IPS-20b (cell line): ENCODE data around the gene TEX51.

Source experiments
- H3K27ac ChIP-seq: one replicate; pipeline ENCODE4 v1.5.1; 2013; ENCODE audit warnings: low read length
- H3K27me3 ChIP-seq: 2 replicates; pipeline ENCODE4 v1.6.1; 2013; ENCODE audit warnings: mild to moderate bottlenecking, low read length, inconsistent platforms; ENCODE audit not compliant: insufficient read depth
- H3K36me3 ChIP-seq: 2 replicates; pipeline ENCODE4 v1.6.1; 2013; ENCODE audit warnings: low read depth, mild to moderate bottlenecking, inconsistent platforms, low read length, moderate library complexity; ENCODE audit not compliant: insufficient read depth
- H3K4me1 ChIP-seq: 2 replicates; pipeline ENCODE4 v1.6.1; 2013; ENCODE audit warnings: mild to moderate bottlenecking, control low read depth, inconsistent platforms, low read length, moderate library complexity; ENCODE audit not compliant: insufficient read depth
- H3K4me3 ChIP-seq: 2 replicates; pipeline ENCODE4 v1.5.1; 2013; ENCODE audit warnings: mild to moderate bottlenecking, low read length, inconsistent platforms
- H3K9ac ChIP-seq: 2 replicates; pipeline ENCODE4 v1.6.1; 2013; ENCODE audit warnings: low read depth, mild to moderate bottlenecking, inconsistent platforms, low read length, moderate library complexity
- H3K9me3 ChIP-seq: 2 replicates; pipeline ENCODE4 v1.6.1; 2013; ENCODE audit warnings: mild to moderate bottlenecking, low read depth, low read length, inconsistent platforms; ENCODE audit not compliant: insufficient read depth

Gene TEX51

GRCh38 chr2:126858991-126859390 lies 39.7 kb upstream of the TEX51 start:
- H3K27ac ChIP-seq: no peak overlapping the region
- no peaks in the 10 kb centered on the region for H3K27me3 ChIP-seq
- no peak overlapping the region for H3K9ac ChIP-seq
- no peaks in the 10 kb centered on the region for H3K4me1 ChIP-seq
- H3K9me3 ChIP-seq: no peaks in the 10 kb centered on the region
- no peaks in the 10 kb centered on the region for H3K36me3 ChIP-seq
- no peak overlapping the region for H3K4me3 ChIP-seq

GRCh38 chr2:126859631-126860030 lies 39.1 kb upstream of the TEX51 start:
- H3K27me3 ChIP-seq: no peaks in the 10 kb centered on the region

GRCh38 chr2:126860385-126860784 lies 38.3 kb upstream of the TEX51 start:
- no peak overlapping the region for H3K4me3 ChIP-seq
- no peaks in the 10 kb centered on the region for H3K4me1 ChIP-seq
- no peaks in the 10 kb centered on the region for H3K36me3 ChIP-seq
- H3K9me3 ChIP-seq: peaks cover 4% of the 10 kb centered on the region; the same call in 1 of the 2 replicates
- no peak overlapping the region for H3K9ac ChIP-seq
- H3K27ac ChIP-seq: no peak overlapping the region
- H3K27me3 ChIP-seq: no peaks in the 10 kb centered on the region

More at GRCh38 chr2:126859631-126860030, 39.1 kb upstream of the TEX51 start:
- Histone ChIP-seq H3K9me3 (no peaks in the 10 kb centered on the region), H3K36me3 (no peaks in the 10 kb centered on the region), H3K4me3 (no peak overlapping the region), H3K27ac (no peak overlapping the region), H3K9ac (no peak overlapping the region), H3K4me1 (no peaks in the 10 kb centered on the region)

GRCh38 chr2:126862730-126863129 lies 36.0 kb upstream of the TEX51 start:
- Histone ChIP-seq H3K4me1 (no peaks in the 10 kb centered on the region), H3K9me3 (peaks cover 5% of the 10 kb centered on the region; the same call in 1 of the 2 replicates), H3K4me3 (no peak overlapping the region), H3K9ac (no peak overlapping the region), H3K36me3 (no peaks in the 10 kb centered on the region), H3K27ac (no peak overlapping the region), H3K27me3 (no peaks in the 10 kb centered on the region)

- Histone ChIP-seq H3K4me3 (no peak overlapping the region), H3K9ac (no peak overlapping the region), H3K4me1 (no peaks in the 10 kb centered on the region), H3K36me3 (no peaks in the 10 kb centered on the region), H3K27ac (no peak overlapping the region), H3K27me3 (no peaks in the 10 kb centered on the region), H3K9me3 (peaks cover 5% of the 10 kb centered on the region; the same call in 1 of the 2 replicates)
These were observed 35.2 kb upstream of the TEX51 start for GRCh38 chr2:126863336-126864015.

- Histone ChIP-seq H3K27me3 (no peaks in the 10 kb centered on the region), H3K36me3 (no peaks in the 10 kb centered on the region), H3K4me3 (no peak overlapping the region), H3K4me1 (no peaks in the 10 kb centered on the region), H3K9me3 (peaks cover 5% of the 10 kb centered on the region; the same call in 1 of the 2 replicates), H3K9ac (no peak overlapping the region), H3K27ac (no peak overlapping the region)
These were observed 33.8 kb upstream of the TEX51 start for GRCh38 chr2:126864861-126865260.

GRCh38 chr2:126866451-126866850 lies 32.2 kb upstream of the TEX51 start:
- H3K9ac ChIP-seq: no peak overlapping the region
- no peak overlapping the region for H3K4me3 ChIP-seq
- H3K27me3 ChIP-seq: no peaks in the 10 kb centered on the region
- H3K27ac ChIP-seq: no peak overlapping the region
- peaks cover 5% of the 10 kb centered on the region; the same call in 1 of the 2 replicates for H3K9me3 ChIP-seq
- H3K4me1 ChIP-seq: no peaks in the 10 kb centered on the region
- H3K36me3 ChIP-seq: no peaks in the 10 kb centered on the region

- peaks cover 4% of the 10 kb centered on the region; the same call in 1 of the 2 replicates for H3K4me1 ChIP-seq
- no peaks in the 10 kb centered on the region for H3K27me3 ChIP-seq
- no peak overlapping the region for H3K27ac ChIP-seq
- H3K9me3 ChIP-seq: peaks cover 9% of the 10 kb centered on the region; the same call in 1 of the 2 replicates
- no peaks in the 10 kb centered on the region for H3K36me3 ChIP-seq
- no peak overlapping the region for H3K9ac ChIP-seq
- no peak overlapping the region for H3K4me3 ChIP-seq
These were observed 23.7 kb upstream of the TEX51 start for GRCh38 chr2:126874961-126875360.

GRCh38 chr2:126876631-126877030 lies 22.1 kb upstream of the TEX51 start:
- Histone ChIP-seq H3K27ac (no peak overlapping the region), H3K4me1 (peaks cover 4% of the 10 kb centered on the region; the same call in 1 of the 2 replicates), H3K36me3 (no peaks in the 10 kb centered on the region), H3K9me3 (peaks cover 9% of the 10 kb centered on the region; the same call in 1 of the 2 replicates), H3K27me3 (no peaks in the 10 kb centered on the region), H3K4me3 (no peak overlapping the region; the same call in 1 of the 2 replicates), H3K9ac (no peak overlapping the region)

- Histone ChIP-seq H3K9ac (no peak overlapping the region), H3K4me1 (peaks cover 4% of the 10 kb centered on the region; the same call in 1 of the 2 replicates), H3K4me3 (no peak overlapping the region; the same call in 1 of the 2 replicates), H3K27ac (no peak overlapping the region), H3K36me3 (no peaks in the 10 kb centered on the region), H3K9me3 (peaks cover 9% of the 10 kb centered on the region; the same call in 1 of the 2 replicates), H3K27me3 (no peaks in the 10 kb centered on the region)
These were observed 21.6 kb upstream of the TEX51 start for GRCh38 chr2:126877041-126877440.

- H3K9ac ChIP-seq: no peak overlapping the region
- H3K27me3 ChIP-seq: no peaks in the 10 kb centered on the region
- H3K36me3 ChIP-seq: no peaks in the 10 kb centered on the region
- no peak overlapping the region for H3K4me3 ChIP-seq
- peaks cover 9% of the 10 kb centered on the region; the same call in 1 of the 2 replicates for H3K9me3 ChIP-seq
- no peak overlapping the region for H3K27ac ChIP-seq
- peaks cover 4% of the 10 kb centered on the region; the same call in 1 of the 2 replicates for H3K4me1 ChIP-seq
These were observed 20.7 kb upstream of the TEX51 start for GRCh38 chr2:126877861-126878565.

- no peak overlapping the region for H3K27ac ChIP-seq
- no peaks in the 10 kb centered on the region for H3K36me3 ChIP-seq
- no peak overlapping the region for H3K4me3 ChIP-seq
- no peak overlapping the region for H3K9ac ChIP-seq
- H3K4me1 ChIP-seq: peaks cover 4% of the 10 kb centered on the region; the same call in 1 of the 2 replicates
- H3K9me3 ChIP-seq: peaks cover 9% of the 10 kb centered on the region; the same call in 1 of the 2 replicates
- H3K27me3 ChIP-seq: no peaks in the 10 kb centered on the region
These were observed 20.1 kb upstream of the TEX51 start for GRCh38 chr2:126878601-126879000.
